AG04449 (cell line): Measurements from ENCODE around the gene SDK1.

Source experiments
- CTCF ChIA-PET: fragments of 350-600 bp; formaldehyde crosslinking; extraction: SDS; loops from one replicate; lab custom pipeline; 2021; ENCODE audit warnings: antibody characterized with exemption; lab: Yijun Ruan, JAX
- POLR2A ChIA-PET: fragments of 400-600, 350-600 bp; formaldehyde crosslinking; extraction: SDS; loops from one replicate; lab custom pipeline; 2020; ENCODE audit warnings: antibody characterized with exemption, inconsistent platforms; lab: Yijun Ruan, JAX
- DNase-seq: peaks from one replicate; pipeline ENCODE4 v3.0.0-alpha.2; 2010; ENCODE audit warnings: low read depth, low spot score
- H3K4me3 ChIP-seq: 2 replicates; pipeline ENCODE4 v1.5.1; 2011; ENCODE audit warnings: low read depth, mild to moderate bottlenecking, control low read depth, low read length
- TF ChIP-seq, protein P1 (sequence below): IDR thresholded peaks from one replicate; pipeline ENCODE4 v1.5.1; 2011; ENCODE audit warnings: mild to moderate bottlenecking, moderate library complexity, low read length, control low read depth, inconsistent platforms; ENCODE audit not compliant: insufficient read depth; ENCODE audit errors: missing control alignments

The SDK1 gene

DNA sequence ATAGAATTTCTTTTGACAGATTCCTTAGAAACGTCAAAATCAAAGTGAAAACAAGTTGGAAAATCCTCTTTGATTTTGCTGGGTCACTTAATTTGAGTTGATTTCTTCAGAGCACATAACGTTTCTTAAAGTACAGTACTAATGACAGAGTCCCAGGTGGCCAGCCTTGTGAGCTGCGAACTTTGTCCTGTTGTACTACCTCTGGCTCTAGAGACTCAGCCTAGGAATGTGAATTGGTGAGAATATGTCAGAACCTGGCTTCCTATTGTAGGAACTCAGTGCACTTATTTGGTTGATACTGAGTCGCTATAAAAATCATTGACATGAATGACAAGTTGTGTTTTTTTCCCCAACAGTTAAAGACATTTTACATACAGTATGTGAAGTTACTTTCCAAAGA is 20.2 kb downstream of the SDK1 start:
- DNase-seq: no peak
- POLR2A ChIA-PET: no interaction called here
- CTCF ChIA-PET: no interaction called here

DNA sequence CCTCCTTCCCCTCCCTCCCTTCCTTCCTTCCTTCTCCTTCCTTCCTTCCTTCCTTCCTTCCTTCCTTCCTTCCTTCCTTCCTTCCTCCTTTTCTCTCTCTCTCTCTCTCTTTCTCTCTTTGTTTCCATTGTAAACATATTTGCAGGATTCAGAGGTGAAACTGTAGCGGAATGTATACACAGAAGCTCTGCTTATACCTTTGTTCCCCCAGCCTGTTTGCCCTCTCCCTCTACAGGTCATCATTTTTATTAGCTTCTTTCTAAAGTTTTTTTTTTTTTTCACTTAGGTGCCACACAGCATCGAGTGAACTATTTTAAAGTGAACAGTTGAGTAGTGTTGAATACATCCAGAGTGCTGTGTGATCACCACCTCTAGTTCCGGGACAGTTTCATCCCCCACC is 20.7 kb downstream of the SDK1 start:
- no peak overlapping the region for H3K4me3 ChIP-seq
- DNase-seq: no peak
- ChIA-PET POLR2A (no interaction called here), CTCF (no interaction called here)
- TF ChIP-seq, protein P1, sequence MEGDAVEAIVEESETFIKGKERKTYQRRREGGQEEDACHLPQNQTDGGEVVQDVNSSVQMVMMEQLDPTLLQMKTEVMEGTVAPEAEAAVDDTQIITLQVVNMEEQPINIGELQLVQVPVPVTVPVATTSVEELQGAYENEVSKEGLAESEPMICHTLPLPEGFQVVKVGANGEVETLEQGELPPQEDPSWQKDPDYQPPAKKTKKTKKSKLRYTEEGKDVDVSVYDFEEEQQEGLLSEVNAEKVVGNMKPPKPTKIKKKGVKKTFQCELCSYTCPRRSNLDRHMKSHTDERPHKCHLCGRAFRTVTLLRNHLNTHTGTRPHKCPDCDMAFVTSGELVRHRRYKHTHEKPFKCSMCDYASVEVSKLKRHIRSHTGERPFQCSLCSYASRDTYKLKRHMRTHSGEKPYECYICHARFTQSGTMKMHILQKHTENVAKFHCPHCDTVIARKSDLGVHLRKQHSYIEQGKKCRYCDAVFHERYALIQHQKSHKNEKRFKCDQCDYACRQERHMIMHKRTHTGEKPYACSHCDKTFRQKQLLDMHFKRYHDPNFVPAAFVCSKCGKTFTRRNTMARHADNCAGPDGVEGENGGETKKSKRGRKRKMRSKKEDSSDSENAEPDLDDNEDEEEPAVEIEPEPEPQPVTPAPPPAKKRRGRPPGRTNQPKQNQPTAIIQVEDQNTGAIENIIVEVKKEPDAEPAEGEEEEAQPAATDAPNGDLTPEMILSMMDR: no peak

More for the DNA sequence above, 20.2 kb downstream of the SDK1 start:
- TF ChIP-seq, protein P1: no peak
- H3K4me3 ChIP-seq: no peak overlapping the region

- TF ChIP-seq, protein P1: no peak
- H3K4me3 ChIP-seq: no peak overlapping the region
- ChIA-PET CTCF (no interaction called here), POLR2A (no interaction called here)
- DNase-seq: no peak
Observed at GRCh38 chr7:3326246-3326645, 25.2 kb downstream of the SDK1 start.

DNA sequence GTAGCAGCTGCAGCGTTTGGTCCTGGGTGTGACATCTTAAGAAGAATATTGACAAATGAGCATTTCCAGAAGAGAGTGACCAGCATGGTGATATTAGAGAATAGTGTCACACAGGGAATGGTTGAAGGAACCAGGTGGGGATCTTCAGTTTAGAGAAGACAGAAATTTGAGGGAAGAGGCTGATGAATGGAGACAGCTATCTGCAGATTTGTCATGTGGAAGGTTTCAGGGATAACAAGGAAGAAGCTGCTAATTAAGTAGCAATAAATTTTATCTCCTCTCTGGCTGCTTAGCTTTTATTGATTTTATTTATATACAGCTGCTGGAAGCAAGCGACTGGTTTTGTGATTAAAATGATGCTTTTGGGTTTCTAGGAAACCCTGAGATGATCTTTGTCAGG is 26.0 kb downstream of the SDK1 start:
- no peak for DNase-seq
- ChIA-PET POLR2A (no interaction called here), CTCF (no interaction called here)
- no peak overlapping the region for H3K4me3 ChIP-seq
- TF ChIP-seq, protein P1: no peak

GRCh38 chr7:3327655-3328054 is 26.6 kb downstream of the SDK1 start:
- POLR2A ChIA-PET: no interaction called here
- no peak for DNase-seq
- TF ChIP-seq, protein P1: no peak
- H3K4me3 ChIP-seq: no peak overlapping the region
- CTCF ChIA-PET: no interaction called here

GRCh38 chr7:3332308-3332707 is 31.3 kb downstream of the SDK1 start:
- DNase-seq: no peak

More at GRCh38 chr7:3332308-3332707, 31.3 kb downstream of the SDK1 start:
- ChIA-PET POLR2A (no interaction called here), CTCF (no interaction called here)
- H3K4me3 ChIP-seq: no peak overlapping the region
- TF ChIP-seq, protein P1: no peak
